CD4-positive, alpha-beta memory T cell (primary cell): ENCODE results near the gene TMEM151A. TPM values are rescaled to one million over a fixed set of nuclear protein-coding genes. Genes with fewer than 3 reads are reported as not detected.
A peak's percentile ranks its signal among the peaks of the same experiment; 100 is the strongest.

Experiments
- CTCF ChIA-PET: fragments of 350-600 bp; sonication (Branson Sonifier 250); formaldehyde crosslinking; loops from one replicate; lab custom pipeline; 2021; ENCODE audit warnings: inconsistent platforms; ENCODE audit not compliant: partially characterized antibody; lab: Charles Lee
- POLR2A ChIA-PET: fragments of 350-600 bp; sonication (Branson Sonifier 250); formaldehyde crosslinking; loops from one replicate; lab custom pipeline; 2021; ENCODE audit not compliant: partially characterized antibody; lab: Charles Lee
- DNase-seq, 5 donors: peaks; one replicate each; pipeline versions ENCODE4 v3.0.0 to v3.0.0-alpha.2; 2020 to 2022; ENCODE audit warnings: mixed read lengths in 1 of 5
- H3K27ac ChIP-seq: one replicate; pipeline ENCODE4 v1.7.0; 2013; ENCODE audit warnings: low read depth, low read length
- H3K27me3 ChIP-seq: 2 replicates; pipeline ENCODE4 v1.7.0; 2013; ENCODE audit warnings: mild to moderate bottlenecking, low read length, moderate library complexity; ENCODE audit not compliant: insufficient read depth
- H3K36me3 ChIP-seq: 2 replicates; pipeline ENCODE4 v1.7.0; 2013; ENCODE audit warnings: mild to moderate bottlenecking, low read length, moderate library complexity; ENCODE audit not compliant: insufficient read depth
- H3K4me1 ChIP-seq: 2 replicates; pipeline ENCODE4 v1.7.0; 2013; ENCODE audit warnings: mild to moderate bottlenecking, low read length, moderate library complexity; ENCODE audit not compliant: insufficient read depth
- H3K4me3 ChIP-seq, 2 donors: one replicate each; pipeline ENCODE4 v1.7.0; 2013; ENCODE audit warnings: low read length in 2 of 2, mild to moderate bottlenecking in 1 of 2
- H3K9me3 ChIP-seq, 2 donors: one replicate each; pipeline ENCODE4 v1.7.0; 2013; ENCODE audit warnings: low read length in 2 of 2, control low read depth in 1 of 2; ENCODE audit not compliant: control insufficient read depth in 1 of 2
- H3K27ac Mint-ChIP-seq, 7 donors: one replicate each; pipeline ENCODE4 v1.8.0; 2020 to 2021; ENCODE audit warnings: mixed read lengths in 7 of 7, mild to moderate bottlenecking in 6 of 7, inconsistent platforms in 3 of 7, moderate library complexity in 3 of 7
- H3K27me3 Mint-ChIP-seq, 2 donors: one replicate each; pipeline ENCODE4 v1.8.0; 2020 to 2021; ENCODE audit warnings: mixed read lengths in 2 of 2
- H3K36me3 Mint-ChIP-seq, 2 donors: one replicate each; pipeline ENCODE4 v1.8.0; 2020 to 2021; ENCODE audit warnings: mixed read lengths in 2 of 2, inconsistent platforms in 1 of 2, mild to moderate bottlenecking in 1 of 2
- H3K4me1 Mint-ChIP-seq, 4 donors: one replicate each; pipeline ENCODE4 v1.8.0; 2020 to 2021; ENCODE audit warnings: mixed read lengths in 4 of 4, mild to moderate bottlenecking in 1 of 4
- H3K4me3 Mint-ChIP-seq, 8 donors: one replicate each; pipeline ENCODE4 v1.8.0; 2020 to 2021; ENCODE audit warnings: mixed read lengths in 8 of 8, mild to moderate bottlenecking in 7 of 8, moderate library complexity in 6 of 8, inconsistent platforms in 3 of 8
- H3K9me3 Mint-ChIP-seq, 8 donors: one replicate each; pipeline ENCODE4 v1.8.0; 2020 to 2021; ENCODE audit warnings: mixed read lengths in 8 of 8, mild to moderate bottlenecking in 5 of 8, inconsistent platforms in 3 of 8, moderate library complexity in 1 of 8
- intact Hi-C: fragments of 100-400 bp; cut with micrococcal nuclease; formaldehyde crosslinking; loops from one replicate; pipeline ENCODE4 v1.15.1; 2023
- polyA plus RNA-seq, 2 donors: library from polyadenylated mRNA; unstranded; fragments of 300-500 nt; fragmentation: Illumina TruSeq; gene quantifications; one replicate each; pipeline ENCODE4 v1.2.3, GENCODE V29; 2021
- total RNA-seq, 2 experiments: library from RNA; stranded (reverse); gene quantifications; one replicate each; pipeline ENCODE4 v1.2.3, GENCODE V29; 2021

TMEM151A gene
- total and polyA plus RNA-seq, 4 experiments from 2014 or later = not detected

- ChIA-PET CTCF (interaction anchor here (1.0 to 1.4 kb wide), 3 partner anchors 12 to 91 kb away, joined by 3 read pairs; no protein-coding TSS in a partner anchor), POLR2A (no interaction called here)
- H3K36me3 Mint-ChIP-seq = no peaks in the 10 kb centered on the region
- peaks cover 19% of the 10 kb centered on the region for H3K4me1 ChIP-seq
- H3K4me3 Mint-ChIP-seq = no peak overlapping the region
- H3K4me3 ChIP-seq = no peak overlapping the region
- peaks cover 8 to 22% (median 15%) of the 10 kb centered on the region in 4 donors for H3K4me1 Mint-ChIP-seq
- H3K9me3 Mint-ChIP-seq = no peaks in the 10 kb centered on the region
- DNase-seq = no peak
- intact Hi-C loops = no loop called here
- peaks cover 10 to 11% of the 10 kb centered on the region in 2 donors for H3K27me3 Mint-ChIP-seq
- H3K27ac ChIP-seq = no peak overlapping the region
- H3K27me3 ChIP-seq = no peaks in the 10 kb centered on the region
- no peaks in the 10 kb centered on the region for H3K36me3 ChIP-seq
- H3K27ac Mint-ChIP-seq = no peak overlapping the region
- H3K9me3 ChIP-seq = no peaks in the 10 kb centered on the region
These were observed 3.2 kb downstream of the TMEM151A start for GRCh38 chr11:66294626-66295620.

- no peaks in the 10 kb centered on the region for H3K9me3 ChIP-seq
- DNase-seq = no peak
- no peaks in the 10 kb centered on the region for H3K27me3 ChIP-seq
- Mint-ChIP-seq H3K27ac (no peak overlapping the region), H3K27me3 (peaks cover 9% of the 10 kb centered on the region in 2 donors), H3K4me3 (no peak overlapping the region), H3K36me3 (no peaks in the 10 kb centered on the region), H3K9me3 (no peaks in the 10 kb centered on the region), H3K4me1 (peaks cover 0 to 9% (median 3%) of the 10 kb centered on the region in 4 donors)
- CTCF ChIA-PET = interaction anchor here (1.2 to 2.1 kb wide), 2 partner anchors 14 to 91 kb away, joined by 3 to 6 read pairs; no protein-coding TSS in a partner anchor
- H3K4me1 ChIP-seq = no peaks in the 10 kb centered on the region
- no peaks in the 10 kb centered on the region for H3K36me3 ChIP-seq
- POLR2A ChIA-PET = no interaction called here
- no peak overlapping the region for H3K4me3 ChIP-seq
- H3K27ac ChIP-seq = no peak overlapping the region
- intact Hi-C loops = no loop called here
These were observed 5.9 kb downstream of the TMEM151A start for GRCh38 chr11:66297610-66298009.

- Mint-ChIP-seq H3K4me1 (no peaks in the 10 kb centered on the region), H3K36me3 (no peaks in the 10 kb centered on the region), H3K27me3 (no peaks in the 10 kb centered on the region), H3K9me3 (no peaks in the 10 kb centered on the region), H3K27ac (no peak overlapping the region), H3K4me3 (no peak overlapping the region)
- no peak for DNase-seq
- Histone ChIP-seq H3K9me3 (no peaks in the 10 kb centered on the region), H3K27ac (no peak overlapping the region), H3K36me3 (no peaks in the 10 kb centered on the region), H3K4me3 (no peak overlapping the region), H3K4me1 (no peaks in the 10 kb centered on the region), H3K27me3 (no peaks in the 10 kb centered on the region)
- ChIA-PET POLR2A (no interaction called here), CTCF (interaction anchor here (1.4 kb wide), 1 partner anchor 12 kb away, joined by 4 read pairs; no protein-coding TSS in a partner anchor)
- intact Hi-C loops = no loop called here
These were observed 7.5 kb downstream of the TMEM151A start for GRCh38 chr11:66299186-66299585.

DNA sequence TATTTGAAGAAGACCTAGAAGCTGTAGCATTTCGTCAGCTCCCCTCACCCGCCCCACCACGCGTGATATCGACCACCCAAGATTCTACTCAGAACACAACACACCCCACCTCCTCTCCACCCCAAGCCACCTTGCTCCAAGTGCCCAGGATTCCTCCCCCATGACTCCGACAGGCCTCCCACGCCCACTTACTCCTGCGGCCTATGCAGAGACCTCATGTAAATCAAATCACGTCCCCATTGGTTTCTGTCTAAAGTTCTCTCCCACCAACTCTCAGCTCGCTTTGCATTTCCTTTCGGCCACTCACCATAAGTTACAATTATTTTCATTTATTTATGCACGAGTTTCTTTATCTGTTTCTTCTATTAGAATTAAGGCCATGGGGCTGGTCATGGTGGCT lies 11.0 kb downstream of the TMEM151A start:
- ChIA-PET POLR2A (no interaction called here), CTCF (interaction anchor here (0.7 to 2.4 kb wide), 3 partner anchors 9 to 84 kb away, joined by 3 to 9 read pairs (median 3); no protein-coding TSS in a partner anchor)
- Histone ChIP-seq H3K4me3 (no peak overlapping the region), H3K27ac (no peak overlapping the region), H3K27me3 (no peaks in the 10 kb centered on the region), H3K36me3 (no peaks in the 10 kb centered on the region), H3K9me3 (no peaks in the 10 kb centered on the region), H3K4me1 (no peaks in the 10 kb centered on the region)
- H3K36me3 Mint-ChIP-seq = no peaks in the 10 kb centered on the region
- H3K27me3 Mint-ChIP-seq = peaks cover 0 to 3% of the 10 kb centered on the region in 2 donors
- no peak for DNase-seq
- H3K9me3 Mint-ChIP-seq = no peaks in the 10 kb centered on the region
- intact Hi-C loops = no loop called here
- H3K4me1 Mint-ChIP-seq = no peaks in the 10 kb centered on the region
- peak overlapping the region in 1 of 7 donors; percentile 5 for H3K27ac Mint-ChIP-seq
- H3K4me3 Mint-ChIP-seq = no peak overlapping the region

- no peaks in the 10 kb centered on the region for H3K9me3 Mint-ChIP-seq
- POLR2A ChIA-PET = interaction anchor here (1.2 kb wide), 1 partner anchor 20 kb away, joined by 3 read pairs; the partner anchor contains the start of gene YIF1A
- no peak overlapping the region for H3K27ac Mint-ChIP-seq
These were observed 17.8 kb downstream of the TMEM151A start for GRCh38 chr11:66309475-66309874.

GRCh38 chr11:66310324-66310723 lies 18.6 kb downstream of the TMEM151A start:
- H3K4me3 Mint-ChIP-seq = no peak overlapping the region
- Histone ChIP-seq H3K36me3 (no peaks in the 10 kb centered on the region), H3K4me3 (no peak overlapping the region), H3K4me1 (peaks cover 22% of the 10 kb centered on the region), H3K9me3 (no peaks in the 10 kb centered on the region), H3K27me3 (no peaks in the 10 kb centered on the region), H3K27ac (no peak overlapping the region)
- DNase-seq = no peak
- peaks cover 0 to 1% of the 10 kb centered on the region in 2 donors for H3K36me3 Mint-ChIP-seq
- H3K27me3 Mint-ChIP-seq = peaks cover 2 to 3% of the 10 kb centered on the region in 2 donors
- no peaks in the 10 kb centered on the region for H3K9me3 Mint-ChIP-seq
- H3K27ac Mint-ChIP-seq = no peak overlapping the region
- intact Hi-C loops = loop anchor here (5.0 kb wide), 1 partner anchor 367 kb away; the partner anchor contains the start of gene RBM4B
- CTCF ChIA-PET = interaction anchor here (1.4 to 4.7 kb wide), 2 partner anchors 76 to 79 kb away, joined by 7 to 63 read pairs; no protein-coding TSS in a partner anchor
- H3K4me1 Mint-ChIP-seq = peaks cover 3 to 18% (median 8%) of the 10 kb centered on the region in 4 donors
- POLR2A ChIA-PET = interaction anchor here (1.2 to 3.3 kb wide), 2 partner anchors 21 to 37 kb away, joined by 3 to 13 read pairs; partner anchors contain the start of genes B4GAT1 and YIF1A

More at GRCh38 chr11:66309475-66309874, 17.8 kb downstream of the TMEM151A start:
- Histone ChIP-seq H3K27me3 (no peaks in the 10 kb centered on the region), H3K36me3 (no peaks in the 10 kb centered on the region), H3K27ac (no peak overlapping the region), H3K4me1 (peaks cover 22% of the 10 kb centered on the region), H3K4me3 (no peak overlapping the region), H3K9me3 (no peaks in the 10 kb centered on the region)
- peaks cover 3 to 15% (median 8%) of the 10 kb centered on the region in 4 donors for H3K4me1 Mint-ChIP-seq
- intact Hi-C loops = no loop called here
- no peak overlapping the region for H3K4me3 Mint-ChIP-seq
- peaks cover 0 to 3% of the 10 kb centered on the region in 2 donors for H3K27me3 Mint-ChIP-seq
- CTCF ChIA-PET = interaction anchor here (0.7 to 4.7 kb wide), 3 partner anchors 11 to 79 kb away, joined by 3 to 63 read pairs (median 7); no protein-coding TSS in a partner anchor
- DNase-seq = no peak
- H3K36me3 Mint-ChIP-seq = peaks cover 0 to 1% of the 10 kb centered on the region in 2 donors
